Osteoblast (primary cell): Measurements from ENCODE around the gene FAIM2. TPM values are rescaled to one million over a fixed set of nuclear protein-coding genes. Genes with fewer than 3 reads are reported as not detected.

Experiments used
- DNase-seq: peaks from one replicate; pipeline ENCODE4 v3.0.0; 2011; ENCODE audit warnings: low spot score, mixed read lengths; ENCODE audit not compliant: insufficient read length; ENCODE audit errors: missing footprints
- H2AFZ ChIP-seq: 2 replicates; pipeline ENCODE4 v1.6.0; 2011; ENCODE audit warnings: mild to moderate bottlenecking, low read length
- H3K27ac ChIP-seq: 2 replicates; pipeline ENCODE4 v1.5.1; 2011; ENCODE audit warnings: mild to moderate bottlenecking, low read depth, low read length, moderate library complexity
- H3K27me3 ChIP-seq: 2 replicates; pipeline ENCODE4 v1.6.0; 2012; ENCODE audit warnings: mild to moderate bottlenecking, control low read depth, inconsistent platforms, low read length, moderate library complexity; ENCODE audit not compliant: insufficient read depth
- H3K36me3 ChIP-seq: 2 replicates; pipeline ENCODE4 v1.5.1; 2011; ENCODE audit warnings: mild to moderate bottlenecking, low read length, control low read depth, moderate library complexity; ENCODE audit not compliant: insufficient read depth
- H3K4me1 ChIP-seq: 2 replicates; pipeline ENCODE4 v1.5.1; 2011; ENCODE audit warnings: mild to moderate bottlenecking, low read length, control low read depth, moderate library complexity; ENCODE audit not compliant: insufficient read depth
- H3K4me2 ChIP-seq: 2 replicates; pipeline ENCODE4 v1.6.0; 2011; ENCODE audit warnings: mild to moderate bottlenecking, low read length; ENCODE audit not compliant: insufficient read depth
- H3K4me3 ChIP-seq: fragments of 200-600 bp; sonication (generic); 3 replicates; pipeline ENCODE4 v1.5.1; 2012; ENCODE audit warnings: mild to moderate bottlenecking, low read length, inconsistent platforms; ENCODE audit not compliant: insufficient read depth
- H3K79me2 ChIP-seq: 2 replicates; pipeline ENCODE4 v1.6.0; 2012; ENCODE audit warnings: mild to moderate bottlenecking, low read length, control low read depth, inconsistent platforms; ENCODE audit not compliant: insufficient read depth
- H3K9me3 ChIP-seq: 2 replicates; pipeline ENCODE4 v1.5.1; 2011; ENCODE audit warnings: low read depth, low read length, control low read depth
- H4K20me1 ChIP-seq: 2 replicates; pipeline ENCODE4 v1.6.0; 2012; ENCODE audit warnings: mild to moderate bottlenecking, low read length, control low read depth; ENCODE audit not compliant: insufficient read depth
- CTCF ChIP-seq: IDR thresholded peaks from 2 replicates; pipeline ENCODE4 v1.5.1; 2011; ENCODE audit warnings: mild to moderate bottlenecking, low read depth, low read length, moderate library complexity; ENCODE audit errors: extremely low read depth
- total RNA-seq: library from RNA; depleted of rRNA; stranded (reverse); fragments of >200 nt; gene quantifications from 2 replicates; pipeline ENCODE4 v1.2.3, GENCODE V29; 2012

FAIM2 gene
- total RNA-seq, 1 donor: 1.4 TPM

- Histone ChIP-seq H2AFZ (peak overlapping the region; percentile 6), H3K27ac (peak overlapping the region; percentile 46), H4K20me1 (no peaks in the 10 kb centered on the region), H3K9me3 (no peaks in the 10 kb centered on the region), H3K4me1 (peaks cover 24% of the 10 kb centered on the region), H3K27me3 (peaks cover 12% of the 10 kb centered on the region), H3K4me2 (peak overlapping the region; percentile 33), H3K79me2 (no peaks in the 10 kb centered on the region), H3K4me3 (no peak overlapping the region), H3K36me3 (no peaks in the 10 kb centered on the region)
- no peak for TF ChIP-seq CTCF
- DNase-seq: peak; percentile 98
Observed at GRCh38 chr12:49868952-49869815, 34.5 kb downstream of the FAIM2 start.

- H3K79me2 ChIP-seq: no peaks in the 10 kb centered on the region
- no peaks in the 10 kb centered on the region for H3K36me3 ChIP-seq
- TF ChIP-seq CTCF: no peak
- H4K20me1 ChIP-seq: no peaks in the 10 kb centered on the region
- peaks cover 18% of the 10 kb centered on the region for H3K27me3 ChIP-seq
- peaks cover 21% of the 10 kb centered on the region for H3K4me1 ChIP-seq
- H2AFZ ChIP-seq: no peak overlapping the region
- peak overlapping the region; percentile 46 for H3K27ac ChIP-seq
- H3K4me2 ChIP-seq: peak overlapping the region; percentile 33
- no peak overlapping the region for H3K4me3 ChIP-seq
- DNase-seq: no peak
- no peaks in the 10 kb centered on the region for H3K9me3 ChIP-seq
Observed at GRCh38 chr12:49868449-49868848, 35.3 kb downstream of the FAIM2 start.

DNA sequence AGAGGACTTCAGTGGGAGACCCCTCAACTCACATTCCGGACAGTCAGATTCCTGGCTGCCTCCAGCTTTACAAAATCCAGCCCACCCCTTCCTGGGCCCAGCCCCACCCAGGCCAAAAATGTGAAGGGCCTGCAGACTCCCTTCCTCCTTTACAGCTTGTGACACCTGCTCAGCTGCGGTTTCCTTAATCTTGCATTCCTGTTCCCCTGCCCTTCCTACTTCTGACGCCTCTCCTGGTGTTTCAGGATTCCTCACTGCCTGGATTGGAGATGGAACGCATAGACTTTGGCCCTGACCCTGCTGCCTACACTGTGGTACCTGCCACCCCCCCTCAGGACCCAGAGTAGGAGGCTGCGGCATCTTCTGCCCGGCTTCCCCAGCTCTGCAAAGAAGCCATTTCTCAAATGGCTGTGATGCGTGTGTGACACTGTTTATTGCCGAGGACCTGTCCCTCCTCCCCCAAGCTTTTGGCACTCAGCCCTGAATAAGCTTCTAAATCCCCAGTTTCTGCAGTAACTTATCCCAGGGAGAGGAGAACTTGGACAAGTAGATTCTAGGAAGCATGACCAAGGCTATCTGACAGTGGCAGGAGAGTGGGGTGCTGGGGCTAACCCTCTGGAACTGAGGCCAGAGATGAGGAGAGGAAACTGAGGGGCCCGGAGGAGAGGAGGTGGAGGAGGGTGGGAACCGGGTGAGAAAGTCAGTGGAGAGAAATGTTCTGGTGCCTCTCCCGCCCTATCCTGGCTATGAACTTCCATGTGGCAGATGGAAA lies 35.9 kb downstream of the FAIM2 start:
- no peak for DNase-seq
- Histone ChIP-seq H3K9me3 (no peaks in the 10 kb centered on the region), H4K20me1 (no peaks in the 10 kb centered on the region), H3K4me1 (peaks cover 15% of the 10 kb centered on the region), H3K36me3 (no peaks in the 10 kb centered on the region), H3K79me2 (no peaks in the 10 kb centered on the region), H3K27ac (no peak overlapping the region), H3K27me3 (peaks cover 21% of the 10 kb centered on the region), H2AFZ (no peak overlapping the region), H3K4me2 (no peak overlapping the region), H3K4me3 (no peak overlapping the region)
- no peak for TF ChIP-seq CTCF
